H1 (cell line): ENCODE data around the gene ITPK1. TPM values are rescaled to one million over a fixed set of nuclear protein-coding genes. Genes with fewer than 3 reads are reported as not detected.

Experiments
- MAX ChIP-seq: IDR thresholded peaks from 2 replicates; pipeline ENCODE4 v1.6.1; 2012; ENCODE audit warnings: inconsistent platforms
- polyA plus RNA-seq, 7 experiments: library from polyadenylated mRNA; depleted of rRNA in 3 of 7; stranded (reverse) in 5 of 7; unstranded in 2 of 7; fragments of >200 nt in 5 of 7; fragments of 200-250 nt in 2 of 7; gene quantifications; 1 replicate in 5 of 7; 2 replicates in 1 of 7; 4 replicates in 1 of 7; pipeline versions ENCODE4 v1.2.1 to v1.2.3, GENCODE V29; 2011 to 2013; ENCODE audit warnings: missing spikeins in 2 of 7, mixed read lengths in 2 of 7
- total RNA-seq: library from RNA; stranded (reverse); fragmentation: NEBNext Ultra II Directional; extraction: Animal tissue kit (Norgen Biotek cat#: 25700); gene quantifications from 2 replicates; pipeline ENCODE4 v1.2.1, GENCODE V29; 2021

ITPK1 gene
- total and polyA plus RNA-seq, 2 of the 8 experiments (the other 6 are each of a cell fraction or from before 2014, with no cell fraction given), result 108 to 143 TPM

- no peak for TF ChIP-seq MAX
Observed at GRCh38 chr14:93116676-93117200, 1.0 kb upstream of the ITPK1 start (continued).
